SW480 (cell line): ENCODE data around the gene OBSCN.
"Not testable (repeated sequence)": the region's sequence is repeated elsewhere in the genome, so short reads cannot be mapped to it uniquely, and the experiment has no call there.

ENCODE experiments used
- DNase-seq: peaks from one replicate; pipeline ENCODE4 v3.0.0-alpha.2; 2016; ENCODE audit warnings: low spot score

OBSCN gene

GRCh38 chr1:228185641-228185965 lies 22.2 kb upstream of the OBSCN start:
- DNase-seq = no peak

- DNase-seq = not testable (repeated sequence)
These were observed 19.6 kb upstream of the OBSCN start for GRCh38 chr1:228188249-228188648.

DNA sequence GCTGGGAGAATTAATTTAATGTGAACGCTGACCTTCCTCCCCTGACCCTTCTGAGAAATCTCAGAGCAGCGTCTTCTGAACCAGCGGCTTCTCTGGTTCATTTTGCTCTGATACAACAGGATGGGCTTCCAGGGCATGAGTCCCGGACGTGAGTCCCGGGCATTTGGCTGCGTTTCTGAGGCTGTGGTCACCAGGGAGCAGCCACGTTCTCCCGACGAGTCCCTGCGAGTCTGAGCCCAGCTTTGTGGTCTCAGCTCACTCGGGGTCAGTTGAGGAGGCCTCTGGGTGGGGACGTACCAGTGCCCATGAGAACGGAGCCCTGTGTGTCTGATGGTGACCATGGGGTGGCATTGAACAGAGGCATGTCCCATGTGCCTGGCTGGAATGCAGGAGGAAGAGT lies 17.7 kb upstream of the OBSCN start:
- no peak for DNase-seq

DNA sequence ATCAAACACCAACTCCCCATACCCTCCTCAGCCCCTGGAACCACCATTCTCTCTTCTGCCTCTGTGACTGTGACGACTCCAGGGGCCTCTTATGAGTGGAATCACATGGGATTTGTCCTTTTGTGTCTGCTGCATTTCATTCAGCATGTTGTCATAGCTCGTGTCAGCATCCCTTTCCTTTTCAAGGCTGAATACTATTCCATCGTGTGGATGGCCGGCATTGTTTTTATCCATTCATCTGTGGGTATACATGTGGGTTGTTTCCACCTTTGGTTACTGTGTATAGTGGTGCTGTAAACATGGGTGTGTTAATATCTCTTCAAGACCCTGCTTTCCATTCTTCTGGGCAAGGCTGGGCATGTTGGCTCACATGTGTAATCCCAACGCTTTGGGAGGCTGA lies 17.1 kb upstream of the OBSCN start:
- DNase-seq = no peak

GRCh38 chr1:228194436-228194835 lies 13.4 kb upstream of the OBSCN start:
- no peak for DNase-seq

DNA sequence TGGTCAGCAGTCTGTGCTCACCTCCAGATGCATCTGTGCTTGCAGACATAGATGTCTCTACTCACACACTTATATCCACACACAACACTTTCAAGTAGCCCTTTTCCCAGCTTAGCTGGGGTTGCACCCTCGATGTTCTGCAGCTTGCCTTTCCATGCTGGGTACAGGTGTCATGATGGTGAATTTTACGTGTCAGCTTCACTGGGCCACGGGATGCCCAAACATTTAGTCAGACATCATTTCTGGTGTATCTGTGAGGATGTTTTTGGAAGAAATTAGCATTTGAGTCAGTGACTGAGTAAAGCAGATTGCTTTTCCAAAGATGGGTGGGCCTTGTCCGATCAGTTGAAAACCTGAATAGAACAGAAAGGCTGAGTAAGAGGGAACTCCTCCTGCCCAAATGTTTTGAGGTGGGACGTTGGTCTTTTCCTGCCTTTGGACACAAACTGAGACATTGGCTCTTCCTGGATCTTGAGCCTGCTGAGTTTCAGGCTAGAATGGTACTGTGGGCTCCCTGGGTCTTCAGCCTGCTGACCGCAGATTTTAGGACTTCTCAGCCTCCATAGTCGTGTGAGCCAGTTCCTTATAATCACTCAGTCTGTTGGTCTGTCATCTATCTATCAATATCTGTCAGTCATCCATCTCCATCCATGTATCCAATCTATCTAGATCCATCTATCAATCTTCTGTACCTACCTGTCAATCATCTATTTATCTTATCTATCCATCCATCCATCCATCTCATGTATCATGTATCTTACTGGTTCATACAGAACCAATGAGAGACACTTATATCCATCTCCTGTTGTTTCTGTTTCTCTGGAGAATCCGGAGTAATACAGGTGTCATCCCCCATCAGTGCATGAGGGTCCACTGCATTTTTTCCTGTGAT lies 12.7 kb upstream of the OBSCN start:
- DNase-seq = no peak

DNA sequence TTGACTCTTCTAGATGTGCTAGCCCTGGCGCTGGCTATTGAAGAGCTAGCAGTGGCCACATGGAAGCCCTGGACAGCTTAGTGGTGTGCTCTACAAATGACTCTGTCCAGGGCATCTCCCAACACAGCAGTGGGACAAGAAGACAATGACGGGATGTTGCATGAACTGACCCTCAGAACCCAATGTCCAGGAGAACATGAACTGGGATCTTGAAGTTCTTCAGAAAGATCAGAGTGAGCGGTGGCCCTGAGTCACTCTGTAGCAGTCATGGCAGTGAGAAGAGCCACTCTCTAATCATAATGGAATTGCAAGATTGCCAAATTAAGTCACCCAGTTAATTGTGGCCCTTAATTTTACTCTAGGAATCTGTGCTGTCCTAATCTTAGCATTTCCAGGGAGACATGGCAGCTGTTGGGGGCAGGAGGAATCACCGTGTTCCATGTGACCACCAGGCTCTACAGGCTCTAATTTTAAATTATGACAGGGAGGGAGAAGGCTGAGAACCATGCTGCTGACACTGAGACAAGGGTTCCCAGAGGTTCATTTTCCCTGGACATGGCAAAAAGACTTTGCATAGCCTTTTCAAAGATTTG lies 10.2 kb upstream of the OBSCN start:
- no peak for DNase-seq

GRCh38 chr1:228198977-228199590 lies 8.8 kb upstream of the OBSCN start:
- DNase-seq = no peak

- DNase-seq = no peak
These were observed 2.9 kb upstream of the OBSCN start for GRCh38 chr1:228204958-228205357.

DNA sequence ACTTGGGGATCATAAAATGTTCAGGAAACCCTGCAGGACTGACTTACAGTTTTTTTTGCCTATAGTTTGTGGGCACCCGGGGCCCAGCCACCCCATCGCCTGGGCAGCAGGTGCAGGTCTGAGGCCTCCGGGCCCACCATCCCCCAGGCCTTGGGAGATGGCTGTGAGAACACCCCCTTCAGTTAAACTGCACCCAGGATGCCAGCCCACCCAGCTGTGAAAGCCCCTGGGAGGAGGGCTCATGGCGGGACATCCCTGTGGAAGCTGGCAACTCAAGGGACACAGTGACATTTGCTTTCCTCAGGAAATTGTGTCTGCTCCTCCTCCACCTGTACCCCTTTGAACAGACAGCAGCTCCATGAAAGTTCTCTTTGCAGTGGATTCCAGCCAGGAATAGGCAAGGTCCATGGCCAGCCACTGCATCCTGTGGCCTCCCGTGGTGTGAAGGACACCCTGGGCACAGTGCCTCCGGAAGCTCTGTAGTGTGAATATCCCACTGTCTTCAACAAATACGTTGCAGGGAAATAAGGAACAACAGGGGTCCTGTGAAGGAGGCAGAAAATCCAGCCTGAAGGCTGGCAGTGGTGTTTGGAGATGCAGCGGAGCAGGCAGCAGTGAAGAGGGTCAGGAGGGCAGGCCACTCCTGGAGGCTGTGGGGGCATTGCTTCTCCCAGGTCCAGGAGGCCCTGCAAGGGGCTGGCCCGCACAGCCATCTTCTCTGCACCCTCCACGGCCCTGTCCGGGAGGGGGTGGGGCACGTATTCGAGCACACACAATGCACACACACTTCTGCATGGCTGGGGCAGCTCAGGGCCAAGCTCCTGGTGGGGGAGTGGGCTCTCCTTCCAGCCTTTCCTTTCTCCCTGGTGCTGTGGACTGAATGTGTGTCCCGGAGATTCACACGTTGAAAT lies 2.1 kb upstream of the OBSCN start:
- DNase-seq = no peak

GRCh38 chr1:228206582-228207351 lies 1.1 kb upstream of the OBSCN start:
- no peak for DNase-seq

DNA sequence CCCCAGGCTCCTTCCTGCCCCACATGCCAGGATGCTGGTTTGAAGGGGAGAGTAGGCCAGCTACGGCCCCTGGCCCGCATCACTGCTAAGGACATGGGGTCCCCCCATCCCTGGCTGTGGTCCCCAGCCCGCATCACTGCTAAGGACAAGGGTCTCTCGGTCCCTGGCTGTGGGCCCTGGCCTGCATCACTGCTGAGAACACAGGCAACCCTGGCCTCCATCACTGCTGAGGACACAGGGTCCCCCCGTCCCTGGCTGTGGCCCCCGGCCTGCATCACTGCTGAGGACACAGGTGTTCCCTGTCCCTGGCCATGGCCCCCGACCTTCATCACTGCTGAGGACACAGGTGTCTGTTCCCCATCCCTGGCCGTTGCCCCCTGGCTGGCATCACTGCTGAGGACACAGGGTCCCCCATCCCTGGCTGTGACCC lies 448 bp upstream of the OBSCN start:
- no peak for DNase-seq

DNA sequence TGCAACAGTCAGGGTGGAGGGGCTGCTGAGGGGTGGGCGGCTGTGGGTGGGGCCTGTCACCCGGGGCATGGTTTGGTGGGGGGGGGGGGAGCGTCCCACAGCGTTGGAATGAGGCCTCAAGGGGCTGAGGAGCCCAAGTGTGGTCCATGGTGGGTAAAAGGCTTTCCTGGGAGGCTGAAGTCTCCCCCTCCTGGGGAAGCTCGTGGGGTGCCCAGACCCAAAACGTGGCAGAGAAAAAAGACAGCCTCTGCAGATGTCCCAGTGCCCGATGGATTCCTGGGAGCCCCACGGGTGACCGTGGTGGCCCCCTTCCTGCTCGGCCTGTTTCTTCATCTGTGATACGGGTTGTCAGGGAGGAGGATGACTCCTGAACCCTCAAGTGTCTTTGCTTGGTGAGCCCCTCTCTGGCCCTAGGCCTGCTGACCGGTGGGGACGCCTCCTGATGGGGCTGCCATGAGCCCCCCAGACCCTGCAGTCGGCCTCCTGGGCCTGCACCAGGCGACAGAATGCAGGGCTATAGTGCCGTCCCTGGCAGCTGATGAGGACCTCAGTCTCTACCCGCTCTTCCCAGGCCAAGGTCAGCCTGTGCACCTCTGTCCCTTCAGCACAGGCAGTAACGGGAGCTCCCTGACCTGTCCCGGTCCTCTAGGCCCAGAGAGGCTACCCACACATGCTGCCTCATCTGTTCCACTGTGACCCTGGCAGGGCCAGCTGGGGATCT lies 1.1 kb downstream of the OBSCN start:
- DNase-seq = no peak

DNA sequence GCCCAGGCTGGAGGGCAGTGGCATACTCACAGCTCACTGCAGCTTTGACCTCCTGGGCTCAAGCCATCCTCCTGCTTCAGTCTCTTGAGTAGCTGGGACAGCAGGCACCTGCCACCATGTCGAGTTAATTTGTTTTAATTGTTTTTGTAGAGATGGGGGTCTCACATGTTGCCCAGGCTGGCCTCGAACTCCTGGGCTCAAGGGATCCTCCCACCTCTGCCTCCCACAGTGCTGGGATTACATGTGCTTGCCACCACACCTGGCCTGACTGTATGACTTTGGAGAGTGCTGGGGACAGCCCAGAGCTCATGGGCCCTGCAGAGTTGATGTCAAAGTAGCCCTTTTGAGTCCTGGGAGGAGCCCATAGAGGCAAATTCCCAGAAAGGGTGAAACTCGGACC lies 1.8 kb downstream of the OBSCN start:
- no peak for DNase-seq

- no peak for DNase-seq
These were observed 2.3 kb downstream of the OBSCN start for GRCh38 chr1:228210076-228210651.

- no peak for DNase-seq
These were observed 3.1 kb downstream of the OBSCN start for GRCh38 chr1:228210712-228211530.

DNA sequence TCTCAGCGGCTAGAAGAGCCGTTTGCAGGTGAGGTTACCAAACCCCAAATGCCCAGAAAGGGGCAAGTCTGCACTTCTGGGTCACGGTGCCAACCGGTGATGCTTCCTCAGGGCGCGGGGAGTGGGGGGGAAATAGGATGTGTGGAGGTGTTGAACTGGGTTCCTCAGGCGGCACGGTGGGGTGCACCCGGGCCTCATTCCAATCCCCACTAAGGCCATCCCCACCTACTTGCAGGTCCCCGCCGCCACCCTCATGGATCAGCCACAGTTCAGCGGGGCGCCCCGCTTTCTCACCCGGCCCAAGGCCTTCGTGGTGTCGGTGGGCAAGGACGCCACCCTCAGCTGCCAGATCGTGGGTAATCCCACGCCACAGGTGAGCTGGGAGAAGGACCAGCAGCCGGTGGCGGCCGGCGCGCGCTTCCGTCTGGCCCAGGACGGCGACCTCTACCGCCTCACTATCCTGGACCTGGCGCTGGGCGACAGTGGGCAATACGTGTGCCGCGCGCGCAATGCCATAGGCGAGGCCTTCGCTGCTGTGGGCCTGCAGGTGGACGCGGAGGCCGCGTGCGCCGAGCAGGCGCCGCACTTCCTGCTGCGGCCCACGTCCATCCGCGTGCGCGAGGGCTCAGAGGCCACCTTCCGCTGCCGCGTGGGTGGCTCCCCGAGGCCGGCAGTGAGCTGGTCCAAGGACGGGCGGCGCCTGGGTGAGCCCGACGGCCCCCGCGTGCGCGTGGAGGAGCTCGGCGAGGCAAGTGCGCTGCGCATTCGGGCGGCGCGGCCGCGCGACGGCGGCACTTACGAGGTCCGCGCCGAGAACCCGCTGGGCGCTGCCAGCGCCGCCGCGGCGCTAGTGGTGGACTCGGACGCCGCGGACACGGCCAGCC lies 3.9 kb downstream of the OBSCN start:
- no peak for DNase-seq

DNA sequence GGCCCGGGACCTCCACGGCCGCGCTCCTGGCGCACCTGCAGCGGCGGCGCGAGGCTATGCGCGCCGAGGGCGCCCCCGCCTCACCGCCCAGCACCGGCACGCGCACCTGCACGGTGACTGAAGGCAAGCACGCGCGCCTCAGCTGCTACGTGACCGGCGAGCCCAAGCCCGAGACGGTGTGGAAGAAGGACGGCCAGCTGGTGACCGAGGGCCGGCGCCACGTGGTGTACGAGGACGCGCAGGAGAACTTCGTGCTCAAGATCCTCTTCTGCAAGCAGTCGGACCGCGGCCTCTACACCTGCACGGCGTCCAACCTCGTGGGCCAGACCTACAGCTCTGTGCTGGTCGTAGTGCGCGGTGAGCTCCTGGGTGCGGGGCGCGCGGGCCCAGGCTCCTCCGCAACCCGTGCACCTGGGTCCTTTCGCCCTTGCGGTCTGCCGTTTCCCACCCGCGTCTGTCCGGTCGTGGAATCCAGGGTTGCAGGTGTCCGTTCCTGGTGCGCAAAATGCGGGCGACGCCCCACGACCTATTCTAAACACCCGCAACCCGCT lies 4.6 kb downstream of the OBSCN start:
- no peak for DNase-seq
